BE2C (cell line): Measurements from ENCODE around the gene PURB.

ENCODE experiments used
- DNase-seq: peaks from one replicate; pipeline ENCODE4 v3.0.0-alpha.2; 2020
- H3K27me3 ChIP-seq: fragments of 250-450 bp; sonication (Bioruptor Pico); 2 replicates; pipeline ENCODE4 v1.5.1; 2020; ENCODE audit warnings: mild to moderate bottlenecking
- H3K36me3 ChIP-seq: fragments of 250-450 bp; sonication (Bioruptor Pico); 2 replicates; pipeline ENCODE4 v1.5.1; 2020; ENCODE audit warnings: mild to moderate bottlenecking
- H3K4me1 ChIP-seq: fragments of 250-450 bp; sonication (Bioruptor Pico); 2 replicates; pipeline ENCODE4 v1.5.1; 2020
- H3K4me3 ChIP-seq: 2 replicates; pipeline ENCODE4 v1.5.1; 2011; ENCODE audit warnings: low read depth, low read length
- H3K9me3 ChIP-seq: fragments of 250-450 bp; sonication (Bioruptor Pico); 2 replicates; pipeline ENCODE4 v1.5.1; 2020
- CTCF ChIP-seq: IDR thresholded peaks from 2 replicates; pipeline ENCODE4 v1.5.1; 2012; ENCODE audit warnings: mild to moderate bottlenecking, low read depth, low read length

Gene PURB

GRCh38 chr7:44920119-44920518 is 34.8 kb upstream of the PURB start:
- Histone ChIP-seq H3K4me3 (no peak overlapping the region), H3K27me3 (no peaks in the 10 kb centered on the region), H3K36me3 (no peaks in the 10 kb centered on the region), H3K9me3 (no peaks in the 10 kb centered on the region), H3K4me1 (no peaks in the 10 kb centered on the region)
- TF ChIP-seq CTCF: no peak
- DNase-seq: no peak

GRCh38 chr7:44918029-44918428 is 32.7 kb upstream of the PURB start:
- Histone ChIP-seq H3K4me1 (no peaks in the 10 kb centered on the region), H3K4me3 (no peak overlapping the region), H3K9me3 (no peaks in the 10 kb centered on the region), H3K36me3 (no peaks in the 10 kb centered on the region), H3K27me3 (no peaks in the 10 kb centered on the region)
- no peak for TF ChIP-seq CTCF
- DNase-seq: no peak

- Histone ChIP-seq H3K9me3 (no peaks in the 10 kb centered on the region), H3K4me1 (no peaks in the 10 kb centered on the region), H3K36me3 (no peaks in the 10 kb centered on the region), H3K27me3 (no peaks in the 10 kb centered on the region), H3K4me3 (no peak overlapping the region)
- no peak for DNase-seq
- TF ChIP-seq CTCF: no peak
Observed at GRCh38 chr7:44917465-44917864, 32.1 kb upstream of the PURB start.

GRCh38 chr7:44914992-44915607 is 29.8 kb upstream of the PURB start:
- Histone ChIP-seq H3K4me3 (no peak overlapping the region), H3K36me3 (no peaks in the 10 kb centered on the region), H3K9me3 (no peaks in the 10 kb centered on the region), H3K27me3 (no peaks in the 10 kb centered on the region), H3K4me1 (no peaks in the 10 kb centered on the region)
- no peak for DNase-seq
- TF ChIP-seq CTCF: no peak

GRCh38 chr7:44912775-44913347 is 27.5 kb upstream of the PURB start:
- H3K27me3 ChIP-seq: no peaks in the 10 kb centered on the region
- no peak overlapping the region for H3K4me3 ChIP-seq
- TF ChIP-seq CTCF: no peak
- no peaks in the 10 kb centered on the region for H3K4me1 ChIP-seq
- no peak for DNase-seq
- no peaks in the 10 kb centered on the region for H3K36me3 ChIP-seq
- H3K9me3 ChIP-seq: no peaks in the 10 kb centered on the region

GRCh38 chr7:44911911-44912310 is 26.6 kb upstream of the PURB start:
- no peaks in the 10 kb centered on the region for H3K36me3 ChIP-seq
- no peaks in the 10 kb centered on the region for H3K27me3 ChIP-seq
- no peak for DNase-seq
- TF ChIP-seq CTCF: no peak
- no peaks in the 10 kb centered on the region for H3K9me3 ChIP-seq
- no peaks in the 10 kb centered on the region for H3K4me1 ChIP-seq
- no peak overlapping the region for H3K4me3 ChIP-seq
